ENCODE results near the gene SPATS1.
"Not testable (repeated sequence)": the region's sequence is repeated elsewhere in the genome, so short reads cannot be mapped to it uniquely, and the experiment has no call there.

The SPATS1 gene

GRCh38 chr6:44311767-44312166, 30.7 kb upstream of the SPATS1 start:
- DNase-seq, result no peak

- peak; percentile 79 for DNase-seq
Observed at GRCh38 chr6:44312901-44313788, 29.3 kb upstream of the SPATS1 start, which contains the start of gene AARS2. TSS of gene AARS2 (minus strand) at chr6:44313347. CDS start at chr6:44313323, 24 bp downstream.

- not testable (repeated sequence) for DNase-seq
Observed at GRCh38 chr6:44314657-44315056, 27.8 kb upstream of the SPATS1 start.

- DNase-seq, result no peak
Observed at GRCh38 chr6:44315516-44315915, 26.9 kb upstream of the SPATS1 start.

GRCh38 chr6:44315951-44316350, 26.5 kb upstream of the SPATS1 start:
- DNase-seq, result no peak

GRCh38 chr6:44316481-44316880, 26.0 kb upstream of the SPATS1 start:
- no peak for DNase-seq

- DNase-seq, result not testable (repeated sequence)
Observed at GRCh38 chr6:44317136-44317631, 25.3 kb upstream of the SPATS1 start.

- DNase-seq, result no peak
Observed at GRCh38 chr6:44321210-44321609, 21.2 kb upstream of the SPATS1 start.

- DNase-seq, result no peak
Observed at GRCh38 chr6:44327096-44327495, 15.4 kb upstream of the SPATS1 start.

- DNase-seq, result no peak
Observed at GRCh38 chr6:44327760-44328159, 14.7 kb upstream of the SPATS1 start.

GRCh38 chr6:44328203-44328602, 14.2 kb upstream of the SPATS1 start:
- DNase-seq, result not testable (repeated sequence)

- DNase-seq, result no peak
Observed at GRCh38 chr6:44329858-44330257, 12.6 kb upstream of the SPATS1 start.

GRCh38 chr6:44332585-44332984, 9.9 kb upstream of the SPATS1 start:
- DNase-seq, result no peak

- no peak for DNase-seq
Observed at GRCh38 chr6:44333273-44333919, 9.1 kb upstream of the SPATS1 start.

GRCh38 chr6:44333942-44334341, 8.5 kb upstream of the SPATS1 start:
- no peak for DNase-seq

- DNase-seq, result no peak
Observed at GRCh38 chr6:44335631-44336030, 6.8 kb upstream of the SPATS1 start.

- DNase-seq, result peak; percentile 41
Observed at GRCh38 chr6:44338228-44339122, 4.0 kb upstream of the SPATS1 start.

GRCh38 chr6:44339301-44339700, 3.1 kb upstream of the SPATS1 start:
- no peak for DNase-seq

- no peak for DNase-seq
Observed at GRCh38 chr6:44339763-44340625, 2.5 kb upstream of the SPATS1 start.

GRCh38 chr6:44341095-44341890, 1.2 kb upstream of the SPATS1 start:
- DNase-seq, result no peak

GRCh38 chr6:44342052-44342451, 398 bp upstream of the SPATS1 start:
- no peak for DNase-seq
